ENCODE measurements around the gene SLC9A6. TPM values are rescaled to one million over a fixed set of nuclear protein-coding genes. Genes with fewer than 3 reads are reported as not detected.

SLC9A6 gene
- total and polyA plus RNA-seq, 2 donors (not counting 3 experiments of a cell fraction or from before 2014, with no cell fraction given) = 8.1 to 15.5 TPM

GRCh38 chrX:135984791-135985156 lies 461 bp upstream of the SLC9A6 start:
- dilution Hi-C loops (cut with MboI; ENCODE audit: extremely low pct_ligation_motif_present, low sequenced_read_pairs) = no loop called here
- CTCF ChIA-PET = interaction anchor here (0.8 to 1.5 kb wide), 3 partner anchors 10 to 43 kb away, joined by 3 read pairs; no protein-coding TSS in a partner anchor
- no peak for DNase-seq (ENCODE audit: low read depth, low spot score)

More at GRCh38 chrX:135984791-135985156, 461 bp upstream of the SLC9A6 start:
- Histone ChIP-seq H3K4me3 (replicated peaks in 1 of 3; ENCODE audit: insufficient read depth in 1 of 3, low read depth in 1 of 3, low read length in 3 of 3) (peak overlapping the region; percentile 45 to 90 (median 72)), H3K4me1 (ENCODE audit: control insufficient read depth, extremely low read depth, insufficient read depth, low read length) (peaks cover 6% of the 10 kb centered on the region), H3K27me3 (ENCODE audit: control insufficient read depth in 2 of 2, insufficient read depth in 2 of 2, low read length in 2 of 2) (no peaks in the 10 kb centered on the region), H3K79me2 (ENCODE audit: control insufficient read depth, insufficient read depth, low read length) (peaks cover 10% of the 10 kb centered on the region), H3K27ac (ENCODE audit: insufficient read depth, low read depth, low read length) (peak overlapping the region; percentile 43), H3K4me2 (ENCODE audit: insufficient read depth, low read length) (peak overlapping the region; percentile 82), H3K9me3 (replicated peaks; ENCODE audit: control insufficient read depth, insufficient read depth, low read length) (no peaks in the 10 kb centered on the region), H2AFZ (ENCODE audit: low read depth, low read length) (peak overlapping the region; percentile 96), H3K9ac (replicated peaks; ENCODE audit: extremely low read depth, insufficient read depth, low read length) (peak overlapping the region; percentile 61), H3K9me1 (replicated peaks; ENCODE audit: control insufficient read depth, extremely low read depth, insufficient read depth, low read length) (no peaks in the 10 kb centered on the region), H3K36me3 (ENCODE audit: control insufficient read depth in 2 of 2, extremely low read depth in 1 of 2, insufficient read depth in 2 of 2, low read length in 2 of 2) (no peaks in the 10 kb centered on the region), H4K20me1 (replicated peaks; ENCODE audit: control insufficient read depth, extremely low read depth, insufficient read depth, low read length) (no peaks in the 10 kb centered on the region)
- no TSS peak for BruUV-seq (replicated peaks)
- TF ChIP-seq CTCF (IDR thresholded peaks at IDR 0.05; ENCODE audit: extremely low read depth in 1 of 2, insufficient read depth in 1 of 2, low read depth in 1 of 2, low read length in 2 of 2) (no peak), MAX (IDR thresholded peaks at IDR 0.05; ENCODE audit: insufficient read depth, insufficient read length) (no peak), GATA2 (IDR thresholded peaks at IDR 0.05; ENCODE audit: insufficient read depth, insufficient read length, low read depth, low read length) (no peak), FOS (IDR thresholded peaks at IDR 0.05; ENCODE audit: borderline replicate concordance, insufficient read depth, low read length) (no peak), POLR2AphosphoS5 (IDR thresholded peaks at IDR 0.05; ENCODE audit: insufficient read depth, low read depth, low read length) (no peak), EZH2 (IDR thresholded peaks at IDR 0.05; ENCODE audit: borderline replicate concordance, low read depth, low read length, severe bottlenecking) (no peak), MYC (IDR thresholded peaks at IDR 0.05; ENCODE audit: low read depth, low read length) (no peak), POLR2A (IDR thresholded peaks at IDR 0.05; ENCODE audit: low read depth, low read length) (no peak), JUN (IDR thresholded peaks at IDR 0.05; ENCODE audit: borderline replicate concordance, insufficient read depth, insufficient read length, low read depth) (no peak)
- POLR2A ChIA-PET = no interaction called here
- no peak for FAIRE-seq
- intact Hi-C loops (cut with micrococcal nuclease) = no loop called here

Data from endothelial cell of umbilical vein (primary cell).